NCI-H82 (cell line): ENCODE data around the gene THSD8.
A peak's percentile ranks its signal among the peaks of the same experiment; 100 is the strongest.
"Not testable (repeated sequence)": the region's sequence is repeated elsewhere in the genome, so short reads cannot be mapped to it uniquely, and the experiment has no call there.

Experiments used
- DNase-seq: peaks from one replicate; lab custom pipeline; 2025; lab: John Stamatoyannopoulos, UW

The THSD8 gene

DNA sequence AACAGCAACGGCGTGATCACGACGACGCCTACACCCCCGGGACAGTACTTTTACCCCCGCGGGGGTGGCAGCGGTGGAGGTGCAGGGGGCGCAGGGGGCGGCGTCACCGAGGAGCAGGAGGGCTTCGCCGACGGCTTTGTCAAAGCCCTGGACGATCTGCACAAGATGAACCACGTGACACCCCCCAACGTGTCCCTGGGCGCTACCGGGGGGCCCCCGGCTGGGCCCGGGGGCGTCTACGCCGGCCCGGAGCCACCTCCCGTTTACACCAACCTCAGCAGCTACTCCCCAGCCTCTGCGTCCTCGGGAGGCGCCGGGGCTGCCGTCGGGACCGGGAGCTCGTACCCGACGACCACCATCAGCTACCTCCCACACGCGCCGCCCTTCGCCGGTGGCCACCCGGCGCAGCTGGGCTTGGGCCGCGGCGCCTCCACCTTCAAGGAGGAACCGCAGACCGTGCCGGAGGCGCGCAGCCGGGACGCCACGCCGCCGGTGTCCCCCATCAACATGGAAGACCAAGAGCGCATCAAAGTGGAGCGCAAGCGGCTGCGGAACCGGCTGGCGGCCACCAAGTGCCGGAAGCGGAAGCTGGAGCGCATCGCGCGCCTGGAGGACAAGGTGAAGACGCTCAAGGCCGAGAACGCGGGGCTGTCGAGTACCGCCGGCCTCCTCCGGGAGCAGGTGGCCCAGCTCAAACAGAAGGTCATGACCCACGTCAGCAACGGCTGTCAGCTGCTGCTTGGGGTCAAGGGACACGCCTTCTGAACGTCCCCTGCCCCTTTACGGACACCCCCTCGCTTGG is 9.6 kb upstream of the THSD8 start:
- DNase-seq, result peak; percentile 90

DNA sequence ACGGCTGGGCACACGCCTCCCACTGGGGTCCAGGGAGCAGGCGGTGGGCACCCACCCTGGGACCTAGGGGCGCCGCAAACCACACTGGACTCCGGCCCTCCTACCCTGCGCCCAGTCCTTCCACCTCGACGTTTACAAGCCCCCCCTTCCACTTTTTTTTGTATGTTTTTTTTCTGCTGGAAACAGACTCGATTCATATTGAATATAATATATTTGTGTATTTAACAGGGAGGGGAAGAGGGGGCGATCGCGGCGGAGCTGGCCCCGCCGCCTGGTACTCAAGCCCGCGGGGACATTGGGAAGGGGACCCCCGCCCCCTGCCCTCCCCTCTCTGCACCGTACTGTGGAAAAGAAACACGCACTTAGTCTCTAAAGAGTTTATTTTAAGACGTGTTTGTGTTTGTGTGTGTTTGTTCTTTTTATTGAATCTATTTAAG is 9.0 kb upstream of the THSD8 start:
- DNase-seq, result no peak

DNA sequence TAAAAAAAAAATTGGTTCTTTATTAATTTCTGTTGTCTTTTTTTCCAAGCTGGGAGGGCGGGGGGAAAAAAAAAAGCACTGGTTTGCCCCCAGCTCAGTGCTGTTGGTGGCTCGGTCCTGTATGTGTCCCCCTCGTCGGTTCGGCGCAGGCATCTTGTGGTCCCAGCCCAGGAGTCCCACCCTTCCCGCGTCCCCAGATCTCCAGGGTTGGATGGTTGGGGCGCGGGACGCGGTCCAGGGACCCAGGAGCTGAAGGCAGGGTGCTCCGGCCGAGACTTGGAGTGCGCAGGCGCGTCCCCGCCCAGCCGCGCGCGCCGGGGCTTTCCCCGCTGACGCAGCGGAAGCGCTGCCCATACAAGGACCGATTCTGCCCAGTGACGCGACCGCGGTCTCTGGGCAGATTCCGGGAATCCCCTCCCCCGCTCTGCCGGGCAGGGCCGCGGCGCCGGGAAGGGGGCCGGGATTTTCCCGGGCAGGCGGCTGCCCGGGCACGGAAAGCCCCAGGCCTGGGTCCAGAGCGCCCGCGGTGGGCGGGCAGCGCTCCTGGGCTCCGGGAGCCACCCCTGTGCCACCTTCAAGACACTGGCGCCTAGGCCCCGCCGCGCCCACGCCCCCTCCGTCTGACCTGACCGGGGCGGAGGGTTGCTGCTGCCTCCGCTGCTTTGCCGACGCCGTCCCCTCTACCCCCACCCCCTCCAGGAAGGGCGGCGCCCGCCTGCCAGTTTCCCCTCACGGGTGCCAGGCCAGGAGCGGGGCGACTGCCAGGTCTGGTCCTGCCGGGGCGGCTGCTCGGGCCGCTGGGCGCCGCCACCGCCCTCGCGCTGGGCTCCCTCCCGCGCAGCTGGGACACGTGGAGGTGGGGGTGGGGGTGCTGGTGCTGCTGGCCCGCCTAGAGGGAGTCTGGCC is 8.3 kb upstream of the THSD8 start:
- DNase-seq, result peak; percentile 97

DNA sequence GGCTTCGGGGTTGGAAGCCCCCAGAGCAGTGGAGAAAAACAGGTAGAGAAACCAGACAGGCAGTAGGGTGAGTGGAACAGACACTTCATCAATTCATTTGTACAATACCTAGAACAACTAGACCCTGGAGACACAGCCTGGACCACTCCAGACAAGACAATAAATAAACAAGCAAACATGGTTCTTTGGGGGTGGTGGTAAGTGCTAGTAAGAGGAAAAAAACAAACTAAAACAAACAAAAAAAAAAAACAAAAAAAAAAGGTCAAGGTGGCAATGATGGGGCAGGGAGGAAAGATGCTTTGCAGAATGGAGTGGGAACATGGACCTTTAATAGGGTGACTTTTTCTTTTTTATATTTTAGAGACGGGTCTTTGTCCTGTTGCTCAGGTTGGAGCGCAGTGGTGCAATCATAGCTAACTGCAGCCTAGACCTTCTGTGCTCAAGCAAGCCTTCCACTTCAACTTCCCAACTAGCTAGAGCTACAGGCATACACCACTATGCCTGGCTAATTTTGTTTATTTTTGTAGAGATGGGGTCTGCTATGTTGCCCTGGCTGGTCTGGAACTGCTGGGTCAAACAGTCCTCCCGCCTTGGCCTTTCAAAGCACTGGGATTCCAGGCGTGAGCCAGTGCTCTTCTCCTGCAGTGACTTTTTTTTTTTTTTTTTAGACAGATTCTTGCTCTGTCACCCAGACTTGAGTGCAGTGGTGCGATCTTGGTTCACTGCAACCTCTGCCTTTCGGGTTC is 7.5 kb upstream of the THSD8 start:
- DNase-seq, result no peak

DNA sequence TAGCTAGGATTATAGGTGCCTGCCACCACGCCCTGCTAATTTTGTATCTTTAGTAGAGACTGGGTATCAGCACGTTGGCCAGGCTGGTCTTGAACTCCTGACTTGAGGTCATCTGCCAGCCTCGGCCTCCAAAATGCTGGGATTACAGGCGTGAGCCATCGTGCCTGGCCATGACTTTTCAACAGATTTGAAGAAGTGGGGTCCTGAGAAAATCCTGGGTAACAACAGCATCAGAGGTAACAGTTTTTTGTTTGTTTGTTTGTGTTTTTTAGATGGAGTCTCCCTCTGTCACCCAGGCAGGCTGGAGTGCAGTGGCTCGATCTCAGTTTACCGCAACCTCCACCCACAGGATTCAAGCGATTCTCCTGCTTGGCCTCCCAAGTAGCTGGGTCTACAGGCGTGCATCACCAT is 6.9 kb upstream of the THSD8 start:
- no peak for DNase-seq

DNA sequence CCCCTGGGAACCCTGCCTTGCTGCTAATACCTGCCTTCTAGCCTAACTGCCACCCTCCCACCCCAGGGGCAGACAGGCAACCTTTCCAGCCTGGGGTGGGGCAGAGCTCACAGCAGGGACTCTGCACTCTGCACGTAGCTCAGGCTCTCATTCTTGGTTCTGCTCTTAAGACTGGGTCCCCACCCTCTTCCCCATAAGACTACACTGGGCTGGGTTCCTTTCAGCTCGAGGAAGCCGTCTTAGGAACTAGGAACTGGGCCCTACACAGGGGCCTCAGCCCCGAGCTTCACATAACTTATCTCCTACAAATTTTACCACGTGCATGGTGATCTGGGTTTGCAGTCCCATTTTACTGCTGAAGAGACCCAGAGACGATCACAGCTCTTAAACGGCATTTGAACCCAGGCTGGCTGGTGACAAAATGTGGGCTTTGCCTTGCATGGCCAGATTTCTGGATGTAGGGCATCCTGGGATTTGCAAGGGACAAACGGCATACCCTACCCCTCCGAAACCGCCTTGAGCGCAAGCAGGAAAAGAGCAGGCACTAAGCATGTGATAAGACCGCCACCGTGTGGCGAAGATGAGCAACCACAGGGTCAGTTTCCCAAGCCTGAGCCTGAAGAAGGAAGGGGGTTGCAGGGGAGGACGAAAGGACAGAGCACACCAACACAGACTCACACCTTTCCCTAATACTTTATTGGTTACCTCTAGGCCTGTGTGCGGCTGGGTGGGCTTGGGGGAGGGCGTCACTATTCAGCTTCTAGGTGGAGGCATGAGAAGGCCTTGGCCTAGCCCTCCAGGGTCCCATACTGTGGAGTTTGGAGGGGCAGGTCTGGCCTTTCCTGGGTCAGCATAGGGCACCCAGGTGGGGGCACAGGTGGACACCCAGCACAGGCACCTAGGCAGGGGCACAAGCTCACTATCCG is 5.5 kb upstream of the THSD8 start:
- DNase-seq, result peak; percentile 96

DNA sequence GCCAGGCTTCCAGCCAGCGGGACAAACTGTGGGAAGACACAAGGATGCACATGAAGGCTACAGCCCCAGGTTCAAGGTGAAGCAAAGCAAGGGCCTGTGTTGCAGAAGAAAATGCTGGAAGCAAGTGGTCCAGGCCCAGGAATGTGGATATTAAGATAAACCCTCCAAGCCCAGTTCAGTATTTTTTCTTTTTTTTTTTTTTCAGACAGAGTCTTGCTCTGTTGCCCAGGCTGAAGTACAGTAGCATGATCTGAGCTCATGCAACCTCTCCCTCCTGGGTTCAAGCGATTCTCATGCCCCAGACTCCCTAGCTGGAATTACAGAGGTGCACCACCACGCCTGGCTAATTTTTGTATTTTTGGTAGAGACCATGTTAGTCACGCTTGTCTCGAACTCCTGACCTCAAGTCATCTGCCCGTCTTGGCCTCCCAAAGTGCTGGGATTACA is 4.7 kb upstream of the THSD8 start:
- DNase-seq, result no peak

DNA sequence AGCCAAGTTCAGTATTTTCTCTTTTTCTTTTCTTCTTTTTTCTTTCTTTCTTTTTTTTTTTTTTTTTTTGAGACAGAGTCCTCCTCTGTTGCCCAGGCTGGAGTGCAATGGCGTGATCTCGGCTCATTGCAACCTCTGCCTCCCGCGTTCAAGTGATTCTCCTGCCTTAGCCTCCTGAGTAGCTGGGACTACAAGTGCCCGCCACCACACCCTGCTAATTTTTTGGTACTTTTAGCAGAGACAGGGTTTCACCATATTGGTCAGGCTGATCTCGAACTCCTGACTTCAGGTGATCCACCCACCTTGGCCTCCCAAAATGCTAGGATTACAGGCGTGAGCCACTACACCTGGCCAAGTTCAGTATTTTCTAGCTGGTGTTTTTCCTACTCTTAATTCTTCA is 4.3 kb upstream of the THSD8 start:
- not testable (repeated sequence) for DNase-seq

DNA sequence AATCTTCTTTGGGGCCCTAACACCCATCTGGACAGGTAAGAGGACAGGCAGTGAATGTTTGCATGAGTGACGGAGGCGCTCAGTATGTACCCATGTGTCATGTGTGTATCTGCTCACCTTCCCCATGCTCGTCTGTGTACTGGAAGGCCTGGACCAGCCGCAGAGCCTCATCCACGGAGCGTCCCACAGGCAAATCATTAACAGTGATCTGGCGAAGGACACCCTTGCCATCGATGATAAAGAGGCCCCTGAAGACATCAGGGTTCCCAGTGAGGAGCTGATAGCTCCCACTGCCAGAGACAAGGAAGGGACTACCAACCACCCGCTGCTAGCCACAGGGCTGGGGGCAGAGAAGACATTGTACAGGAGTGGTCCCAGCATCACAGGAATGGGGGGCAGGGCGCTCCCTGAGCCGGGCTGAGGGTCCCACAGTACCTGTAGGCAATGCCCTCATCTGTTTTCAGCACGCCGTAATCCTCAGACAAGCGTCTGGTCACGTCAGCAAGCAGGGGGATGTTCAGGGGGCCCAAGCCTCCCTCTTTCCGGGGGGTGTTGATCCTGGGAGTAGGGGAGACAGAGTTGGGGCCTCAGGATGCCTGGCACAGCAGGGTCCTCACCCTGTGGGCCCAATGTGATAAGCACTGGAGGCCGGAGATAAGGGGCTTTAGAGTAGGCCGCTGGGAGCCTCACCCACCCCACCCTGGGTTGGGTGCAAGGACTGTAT is 2.0 kb upstream of the THSD8 start:
- DNase-seq, result no peak

DNA sequence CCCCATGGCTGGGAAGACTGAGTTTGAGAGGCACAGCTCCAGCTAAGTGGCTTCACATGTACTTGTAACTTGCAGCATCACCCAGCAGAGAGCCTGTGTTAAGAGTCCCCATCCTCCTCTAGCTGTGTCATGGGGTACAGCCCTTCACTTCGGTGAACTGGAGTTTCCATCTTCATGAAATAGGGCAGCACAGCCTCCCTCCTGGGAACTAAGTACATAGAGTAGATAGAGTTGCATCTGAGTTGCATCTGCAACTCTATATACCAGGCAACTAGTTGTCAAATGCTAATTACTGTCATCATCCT is 1.5 kb upstream of the THSD8 start:
- DNase-seq, result no peak

DNA sequence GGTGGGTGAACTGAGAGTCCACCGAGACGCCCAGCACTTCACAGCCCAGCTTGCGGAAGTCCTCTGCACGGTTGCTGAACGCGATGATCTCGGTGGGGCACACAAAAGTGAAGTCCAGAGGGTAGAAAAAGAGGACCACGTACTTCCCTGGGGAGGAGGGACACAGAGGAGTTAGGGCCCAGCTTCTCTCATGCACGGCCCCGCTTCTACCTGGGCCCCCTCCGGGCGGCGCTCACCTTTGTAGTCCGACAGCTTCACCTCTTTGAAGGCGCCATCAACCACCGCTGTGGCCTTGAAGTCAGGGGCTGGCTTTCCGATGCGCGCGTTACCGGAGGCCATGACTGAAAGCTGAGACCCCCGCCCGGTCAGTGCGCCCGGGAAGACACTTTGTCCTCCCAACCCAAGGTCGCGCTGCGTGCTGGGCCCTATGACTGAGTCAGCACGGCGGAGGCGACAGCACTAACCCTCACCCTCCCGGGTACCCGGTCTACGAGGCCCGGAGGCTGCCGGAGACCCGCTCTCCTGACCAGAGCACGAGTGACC is 875 bp upstream of the THSD8 start:
- peak; percentile 57 for DNase-seq

DNA sequence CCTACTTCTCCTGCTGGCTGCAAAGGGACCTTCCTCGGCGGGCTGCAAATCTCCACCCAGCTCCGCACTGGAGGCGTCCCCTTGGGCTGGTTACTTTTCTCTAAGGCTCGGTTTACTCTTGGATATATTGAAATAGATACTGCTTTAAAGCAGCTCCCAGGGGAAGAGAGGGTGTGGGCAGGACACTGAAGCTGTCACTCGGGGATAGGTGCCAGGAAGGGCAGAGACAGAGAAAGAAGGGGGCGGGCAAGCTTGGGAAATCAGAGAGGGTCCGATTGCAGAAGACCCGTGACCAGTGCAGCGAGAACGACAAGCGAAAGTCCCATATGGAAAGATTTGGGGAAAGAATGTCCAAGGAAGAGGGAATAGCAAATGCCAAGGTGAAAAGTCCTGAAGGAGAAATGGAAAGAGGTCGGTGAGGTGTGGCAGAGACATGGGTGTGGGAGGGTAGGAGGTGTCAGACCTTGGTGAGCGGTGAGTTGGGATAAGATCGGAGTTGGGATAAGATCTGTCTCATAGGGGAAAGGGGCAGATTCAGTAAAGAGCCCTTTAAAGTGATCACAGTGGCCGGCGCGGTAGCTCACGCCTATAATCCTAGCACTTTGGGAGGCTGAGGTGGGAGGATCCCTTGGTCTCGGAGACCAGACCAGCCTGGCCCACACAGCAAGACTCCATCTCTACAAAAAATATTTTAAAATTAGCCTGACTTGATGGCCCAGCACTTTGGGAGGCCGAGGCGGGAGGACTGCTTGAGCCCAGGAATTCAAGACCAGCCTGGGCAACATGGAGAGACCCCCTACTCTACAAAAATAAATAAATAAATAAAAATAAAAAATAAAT is 618 bp downstream of the THSD8 start:
- no peak for DNase-seq

DNA sequence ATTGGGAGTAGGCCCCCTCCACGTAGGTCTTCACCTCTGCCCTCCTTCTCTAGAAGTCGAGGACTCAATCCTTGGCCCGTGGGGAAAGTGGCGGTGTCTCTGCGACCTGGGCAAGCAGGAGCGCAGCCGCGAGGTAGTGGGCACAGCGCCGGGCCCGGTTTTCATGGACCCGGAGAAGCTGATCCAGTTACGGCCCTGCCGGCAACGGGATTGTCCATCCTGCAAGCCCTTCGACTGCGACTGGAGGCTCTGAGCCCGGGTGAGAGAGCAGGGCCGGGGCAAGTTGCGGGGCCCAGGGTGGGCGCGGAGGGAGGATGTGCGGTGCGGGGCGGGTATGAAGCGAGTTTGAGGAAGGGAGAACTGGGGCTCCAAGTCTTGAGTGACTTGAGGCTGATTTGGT is 2.2 kb downstream of the THSD8 start:
- no peak for DNase-seq

DNA sequence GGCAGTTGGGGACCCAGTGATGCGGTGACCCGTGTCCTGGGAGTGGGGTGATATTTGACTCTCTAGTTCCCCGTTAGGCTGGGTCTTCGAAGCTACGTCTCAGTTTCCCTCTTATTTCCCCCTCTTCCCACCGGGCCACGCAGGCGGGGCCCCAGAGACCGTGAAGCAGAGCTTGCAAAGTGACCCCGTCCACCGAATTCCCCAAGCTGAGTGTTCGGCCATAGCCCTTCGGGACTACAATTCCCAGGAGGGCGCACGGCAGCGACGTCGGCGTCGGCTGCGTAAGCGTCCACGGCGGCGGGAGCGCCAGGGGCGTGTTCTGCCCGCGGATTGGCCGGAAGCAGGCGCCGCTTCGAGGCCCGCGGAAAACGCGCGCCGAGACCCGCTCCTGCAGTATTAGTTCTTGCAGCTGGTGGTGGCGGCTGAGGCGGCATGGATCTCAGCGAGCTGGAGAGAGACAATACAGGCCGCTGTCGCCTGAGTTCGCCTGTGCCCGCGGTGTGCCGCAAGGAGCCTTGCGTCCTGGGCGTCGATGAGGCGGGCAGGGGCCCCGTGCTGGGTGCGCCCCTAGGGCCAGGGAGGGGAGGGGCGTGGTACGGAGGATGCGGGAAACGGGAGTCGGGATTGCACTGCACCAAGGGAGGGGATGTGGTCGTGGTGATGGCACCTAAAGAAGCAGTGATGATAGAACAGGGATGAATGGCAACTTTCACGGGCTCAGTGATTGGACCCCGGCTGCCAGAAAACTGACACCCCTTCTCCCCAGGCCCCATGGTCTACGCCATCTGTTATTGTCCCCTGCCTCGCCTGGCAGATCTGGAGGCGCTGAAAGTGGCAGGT is 4.6 kb downstream of the THSD8 start, which contains the start of gene RNASEH2A:
TSS of gene RNASEH2A (plus strand) at position 343 of the 840 bp plus-strand sequence. CDS start at position 433, 90 bp downstream.
- peak; percentile 98 for DNase-seq

DNA sequence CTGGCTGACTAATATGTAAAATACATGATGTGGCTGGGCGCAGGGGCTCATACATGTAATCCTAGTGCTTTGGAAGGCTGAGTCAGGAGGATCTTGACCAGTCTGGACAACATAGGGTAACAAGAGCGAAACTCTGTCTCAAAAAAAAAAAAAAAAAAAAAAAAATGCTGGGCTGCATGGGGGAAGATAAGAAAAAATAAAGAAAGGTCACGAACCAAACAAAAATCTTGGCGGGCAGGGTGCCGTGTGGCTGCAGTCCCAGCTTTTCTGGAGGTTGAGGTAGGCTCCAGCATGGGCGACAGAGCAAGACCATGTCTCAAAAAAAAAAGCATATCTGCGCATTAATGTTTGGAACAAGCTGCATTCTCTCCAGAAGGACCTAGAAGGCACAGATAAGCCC is 13.2 kb downstream of the THSD8 start:
- DNase-seq, result no peak

DNA sequence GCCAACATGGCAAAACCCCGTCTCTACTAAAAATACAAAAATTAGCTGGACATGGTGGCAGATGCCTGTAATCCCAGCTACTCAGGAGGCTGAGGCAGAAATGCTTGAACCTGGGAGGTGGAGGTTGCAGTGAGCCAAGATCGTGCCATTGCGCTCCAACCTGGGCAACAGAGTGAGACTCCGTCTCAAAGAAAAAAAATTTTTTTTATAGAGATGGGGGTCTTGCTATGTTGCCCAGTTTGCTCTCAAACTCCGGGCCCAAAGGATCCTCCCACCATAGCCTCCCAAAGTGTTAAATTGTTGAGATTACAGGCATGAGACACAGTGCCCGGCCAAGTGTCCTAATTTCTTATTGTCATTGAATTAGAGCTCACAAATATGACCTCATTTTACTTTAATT is 15.3 kb downstream of the THSD8 start:
- not testable (repeated sequence) for DNase-seq

DNA sequence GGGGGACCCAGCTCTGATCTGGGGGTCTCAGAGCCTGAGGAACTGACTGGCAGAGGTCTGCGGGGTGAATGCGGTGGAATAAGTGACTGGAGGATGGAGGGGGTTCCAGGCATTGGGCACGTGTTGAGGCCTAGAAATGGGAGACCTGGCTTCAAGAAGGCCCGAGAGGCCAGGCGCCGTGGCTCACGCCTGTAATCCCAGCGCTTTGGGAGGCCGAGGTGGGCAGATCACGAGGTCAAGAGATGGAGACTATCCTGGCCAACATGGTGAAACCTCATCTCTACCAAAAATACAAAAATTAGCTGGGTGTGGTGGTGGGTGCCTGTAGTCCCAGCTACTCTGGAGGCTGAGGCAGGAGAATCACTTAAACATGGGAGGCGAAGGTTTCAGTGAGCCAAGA is 15.9 kb downstream of the THSD8 start:
- DNase-seq, result not testable (repeated sequence)

DNA sequence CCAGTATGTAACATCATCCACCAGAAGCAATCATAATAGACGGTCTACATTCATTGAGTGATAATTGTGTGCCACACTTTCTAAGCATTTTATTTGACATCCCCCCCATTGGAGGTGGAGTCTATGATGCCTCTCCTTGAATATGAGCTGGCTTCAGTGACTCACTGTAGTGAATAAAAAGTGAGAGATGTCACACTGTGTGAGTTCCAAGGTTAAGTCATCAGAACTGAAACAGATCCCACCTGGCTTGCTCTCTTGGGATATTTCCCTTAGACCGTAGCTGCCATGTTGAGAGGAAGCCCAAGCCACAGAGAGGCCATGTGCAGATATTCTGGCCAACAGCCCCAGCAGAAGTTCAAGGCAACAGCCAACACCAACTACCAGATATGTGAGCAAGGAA is 19.9 kb downstream of the THSD8 start:
- no peak for DNase-seq
